ENCODE data around the gene KRT4.

KRT4 gene

GRCh38 chr12:52832985-52833905, 19.3 kb upstream of the KRT4 start:
- DNase-seq (ENCODE audit: low read depth, low spot score): no peak
- in situ Hi-C loops (cut with HindIII; ENCODE audit: low sequenced_read_pairs): no loop called here
- no peak for TF ChIP-seq CTCF (IDR thresholded peaks at IDR 0.05; ENCODE audit: low read depth, low read length)
- no peak overlapping the region for H3K4me3 ChIP-seq (ENCODE audit: low read depth, low read length)

GRCh38 chr12:52832451-52832850, 18.5 kb upstream of the KRT4 start:
- no peak overlapping the region for H3K4me3 ChIP-seq (ENCODE audit: low read depth, low read length)
- DNase-seq (ENCODE audit: low read depth, low spot score): no peak
- in situ Hi-C loops (cut with HindIII; ENCODE audit: low sequenced_read_pairs): no loop called here
- TF ChIP-seq CTCF (IDR thresholded peaks at IDR 0.05; ENCODE audit: low read depth, low read length): no peak

- H3K4me3 ChIP-seq (ENCODE audit: low read depth, low read length): no peak overlapping the region
- in situ Hi-C loops (cut with HindIII; ENCODE audit: low sequenced_read_pairs): no loop called here
- DNase-seq (ENCODE audit: low read depth, low spot score): no peak
- no peak for TF ChIP-seq CTCF (IDR thresholded peaks at IDR 0.05; ENCODE audit: low read depth, low read length)
Observed at GRCh38 chr12:52831251-52831650, 17.3 kb upstream of the KRT4 start.

GRCh38 chr12:52829986-52830770, 16.3 kb upstream of the KRT4 start:
- no peak for TF ChIP-seq CTCF (IDR thresholded peaks at IDR 0.05; ENCODE audit: low read depth, low read length)
- no peak for DNase-seq (ENCODE audit: low read depth, low spot score)
- in situ Hi-C loops (cut with HindIII; ENCODE audit: low sequenced_read_pairs): no loop called here
- H3K4me3 ChIP-seq (ENCODE audit: low read depth, low read length): no peak overlapping the region

GRCh38 chr12:52828591-52829021, 14.7 kb upstream of the KRT4 start:
- in situ Hi-C loops (cut with HindIII; ENCODE audit: low sequenced_read_pairs): no loop called here
- no peak for TF ChIP-seq CTCF (IDR thresholded peaks at IDR 0.05; ENCODE audit: low read depth, low read length)
- DNase-seq (ENCODE audit: low read depth, low spot score): no peak
- H3K4me3 ChIP-seq (ENCODE audit: low read depth, low read length): no peak overlapping the region

GRCh38 chr12:52828156-52828555, 14.2 kb upstream of the KRT4 start:
- no peak for TF ChIP-seq CTCF (IDR thresholded peaks at IDR 0.05; ENCODE audit: low read depth, low read length)
- in situ Hi-C loops (cut with HindIII; ENCODE audit: low sequenced_read_pairs): no loop called here
- no peak overlapping the region for H3K4me3 ChIP-seq (ENCODE audit: low read depth, low read length)
- no peak for DNase-seq (ENCODE audit: low read depth, low spot score)
